Hippocampal formation (tissue), 2 donors: ENCODE results near the gene KCNMA1.

Source experiments
- DNase-seq, 2 donors: peaks; one replicate each; lab custom pipeline; 2025; lab: John Stamatoyannopoulos, UW

KCNMA1 gene

GRCh38 chr10:76901701-76902100 is 735.9 kb downstream of the KCNMA1 start:
- no peak for DNase-seq

- no peak for DNase-seq
Measured at GRCh38 chr10:76899490-76899889, 738.1 kb downstream of the KCNMA1 start.

- DNase-seq = no peak
Measured at GRCh38 chr10:76892766-76893479, 744.7 kb downstream of the KCNMA1 start.

- no peak for DNase-seq
Measured at GRCh38 chr10:76887223-76888010, 750.2 kb downstream of the KCNMA1 start.

- no peak for DNase-seq
Measured at GRCh38 chr10:76885816-76886215, 751.8 kb downstream of the KCNMA1 start.

- no peak for DNase-seq
Measured at GRCh38 chr10:76884673-76885275, 752.8 kb downstream of the KCNMA1 start.

GRCh38 chr10:76883596-76883995 is 754.0 kb downstream of the KCNMA1 start:
- DNase-seq = no peak

GRCh38 chr10:76882796-76883195 is 754.8 kb downstream of the KCNMA1 start:
- no peak for DNase-seq

GRCh38 chr10:76882245-76882644 is 755.4 kb downstream of the KCNMA1 start:
- no peak for DNase-seq

- DNase-seq = no peak
Measured at GRCh38 chr10:76881477-76882220, 756.0 kb downstream of the KCNMA1 start.

- DNase-seq = no peak
Measured at GRCh38 chr10:76880931-76881330, 756.7 kb downstream of the KCNMA1 start.

- no peak for DNase-seq
Measured at GRCh38 chr10:76879116-76879913, 758.3 kb downstream of the KCNMA1 start.

GRCh38 chr10:76878514-76878913 is 759.1 kb downstream of the KCNMA1 start:
- DNase-seq = no peak

- no peak for DNase-seq
Measured at GRCh38 chr10:76874896-76875295, 762.7 kb downstream of the KCNMA1 start.

GRCh38 chr10:76874176-76874575 is 763.4 kb downstream of the KCNMA1 start:
- DNase-seq = no peak

- no peak for DNase-seq
Measured at GRCh38 chr10:76871697-76872295, 765.8 kb downstream of the KCNMA1 start.

GRCh38 chr10:76869931-76870330 is 767.7 kb downstream of the KCNMA1 start:
- no peak for DNase-seq

GRCh38 chr10:76868098-76868977 is 769.3 kb downstream of the KCNMA1 start:
- no peak for DNase-seq

- no peak for DNase-seq
Measured at GRCh38 chr10:76866841-76867586, 770.6 kb downstream of the KCNMA1 start.
